Upper lobe of left lung (tissue), 6 donors: ENCODE measurements around the gene MTA2. TPM values are rescaled to one million over a fixed set of nuclear protein-coding genes. Genes with fewer than 3 reads are reported as not detected.

ENCODE experiments used
- ATAC-seq, 2 donors: fragments of 200-7000 bp; cut with Tn5 transposase; one replicate each; pipeline ENCODE4 v1.9.1; 2022; ENCODE audit warnings: mild to moderate bottlenecking in 2 of 2, moderate library complexity in 2 of 2; ENCODE audit not compliant: low FRiP score in 2 of 2
- DNase-seq, 2 donors: peaks; one replicate each; pipeline ENCODE4 v3.0.0-alpha.2; 2019 to 2020
- H3K27ac ChIP-seq, 4 donors: fragments of 200-600 bp; sonication (generic); one replicate each; pipeline ENCODE4 v1.5.1; 2016 to 2019
- H3K27me3 ChIP-seq, 4 donors: fragments of 200-600 bp; sonication (generic); one replicate each; pipeline ENCODE4 v1.5.1; 2017 to 2019
- H3K36me3 ChIP-seq, 4 donors: fragments of 200-600 bp; sonication (generic); one replicate each; pipeline ENCODE4 v1.5.1; 2016 to 2019
- H3K4me1 ChIP-seq, 4 donors: fragments of 200-600 bp; sonication (generic); one replicate each; pipeline ENCODE4 v1.5.1; 2018 to 2019
- H3K4me3 ChIP-seq, 4 donors: fragments of 200-600 bp; sonication (generic); one replicate each; pipeline ENCODE4 v1.5.1; 2017 to 2019; ENCODE audit warnings: mild to moderate bottlenecking in 2 of 4, moderate library complexity in 1 of 4
- H3K9me3 ChIP-seq, 4 donors: fragments of 200-600 bp; sonication (generic); one replicate each; pipeline ENCODE4 v1.5.1; 2018 to 2019
- CTCF ChIP-seq, 6 experiments: fragments of 450-650 bp in 4 of 6; fragments of 200-600 bp in 2 of 6; sonication (generic) in 2 of 6; IDR thresholded peaks; one replicate each; pipeline ENCODE4 v1.5.1; 2016 to 2019; ENCODE audit warnings: antibody characterized with exemption in 6 of 6
- EP300 ChIP-seq, 4 donors: sonication (generic); formaldehyde crosslinking; IDR thresholded peaks; one replicate each; pipeline ENCODE4 v1.5.1; 2017; ENCODE audit warnings: antibody characterized with exemption in 4 of 4, control low read depth in 2 of 4
- POLR2A ChIP-seq, 4 donors: fragments of 450-650 bp; IDR thresholded peaks; one replicate each; pipeline ENCODE4 v1.5.1; 2016 to 2017; ENCODE audit warnings: antibody characterized with exemption in 4 of 4, mild to moderate bottlenecking in 2 of 4
- POLR2AphosphoS5 ChIP-seq, 2 donors: sonication (generic); formaldehyde crosslinking; IDR thresholded peaks; one replicate each; pipeline ENCODE4 v1.5.1; 2017; ENCODE audit warnings: antibody characterized with exemption in 2 of 2
- WGBS, 2 donors: methylation state at CpG; one replicate each; pipeline ENCODE4 v1.1.5; 2017 to 2018; 5-methylcytosine and 5-hydroxymethylcytosine counted together
- total RNA-seq, 6 donors: library from RNA; depleted of rRNA in 4 of 6; stranded (reverse); fragments of >200 nt in 4 of 6; gene quantifications; one replicate each; pipeline versions ENCODE4 v1.1.0 to v1.2.1, GENCODE V29; 2016 to 2021
- donor health status: DM: no; HTN: no; CAD: no; lungs with moderate emphysema.
- donor health status: DM: no; HTN: yes; CAD: no; lungs with severe emphysema.

Gene MTA2
- total RNA-seq, 6 donors from 2014 or later, result 57.6 to 88.0 (median 69.8) TPM

GRCh38 chr11:62575156-62575555, 26.5 kb downstream of the MTA2 start:
- Histone ChIP-seq H3K27me3 (no peaks in the 10 kb centered on the region), H3K4me1 (peaks cover 34 to 45% (median 39%) of the 10 kb centered on the region in 4 donors), H3K27ac (peak overlapping the region; percentile 85 to 93 (median 91)), H3K9me3 (no peaks in the 10 kb centered on the region), H3K4me3 (peak overlapping the region in 3 of 4 donors; percentile 78 to 88 (median 85)), H3K36me3 (peaks cover 12 to 56% (median 26%) of the 10 kb centered on the region in 4 donors)
- DNase-seq (peak in 1 of 2 donors; percentile 83), ATAC-seq (no peak)
- WGBS, 2 donors, result 53 to 67% methylated on average over 15 to 17 of the region's 17 CpGs
- no peak for TF ChIP-seq POLR2AphosphoS5 (IDR thresholded peaks at IDR 0.05)
- TF ChIP-seq POLR2A (IDR thresholded peaks at IDR 0.05), result no peak
- no peak for TF ChIP-seq EP300 (IDR thresholded peaks at IDR 0.05)
- no peak for TF ChIP-seq CTCF (IDR thresholded peaks at IDR 0.05)

- peak overlapping the region; percentile 85 to 93 (median 91) for H3K27ac ChIP-seq
- H3K4me3 ChIP-seq, result peak overlapping the region; percentile 67 to 88 (median 82)
- peak; percentile 31 to 86 for DNase-seq
- peak; percentile 24 to 49 for ATAC-seq
- no peaks in the 10 kb centered on the region for H3K9me3 ChIP-seq
- peaks cover 34 to 45% (median 39%) of the 10 kb centered on the region in 4 donors for H3K4me1 ChIP-seq
- no peaks in the 10 kb centered on the region for H3K27me3 ChIP-seq
- WGBS, 2 donors, result 0 to 1% methylated on average over 23 to 33 of the region's 33 CpGs
- peaks cover 17 to 57% (median 32%) of the 10 kb centered on the region in 4 donors for H3K36me3 ChIP-seq
- TF ChIP-seq EP300 (IDR thresholded peaks at IDR 0.05), result no peak
- TF ChIP-seq POLR2AphosphoS5 (IDR thresholded peaks at IDR 0.05), result peak in 1 of 2 donors; percentile 12
Observed at GRCh38 chr11:62574363-62575071, 27.1 kb downstream of the MTA2 start.

- TF ChIP-seq CTCF (IDR thresholded peaks at IDR 0.05) (peak in 1 of 6 experiments; percentile 25), POLR2AphosphoS5 (IDR thresholded peaks at IDR 0.05) (peak; percentile 60 to 93), EP300 (IDR thresholded peaks at IDR 0.05) (peak in 1 of 4 donors; percentile 22), POLR2A (IDR thresholded peaks at IDR 0.05) (peak; percentile 33 to 95 (median 71))
Observed at GRCh38 chr11:62573592-62574362, 27.9 kb downstream of the MTA2 start, which contains the start of gene EEF1G. Gene EEF1G (minus strand): TSS chr11:62573891. CDS start chr11:62573842, 49 bp downstream.

GRCh38 chr11:62573006-62573591, 28.6 kb downstream of the MTA2 start:
- H3K36me3 ChIP-seq, result peaks cover 25 to 57% (median 38%) of the 10 kb centered on the region in 4 donors
- ATAC-seq, result peak in 1 of 2 donors; percentile 1
- H3K27me3 ChIP-seq, result no peaks in the 10 kb centered on the region
- H3K4me1 ChIP-seq, result peaks cover 34 to 45% (median 39%) of the 10 kb centered on the region in 4 donors
- peak overlapping the region; percentile 69 to 93 (median 90) for H3K27ac ChIP-seq
- TF ChIP-seq EP300 (IDR thresholded peaks at IDR 0.05) (no peak), POLR2A (IDR thresholded peaks at IDR 0.05) (no peak), CTCF (IDR thresholded peaks at IDR 0.05) (no peak), POLR2AphosphoS5 (IDR thresholded peaks at IDR 0.05) (no peak)
- 1% methylated on average over 25 to 33 of the region's 33 CpGs for WGBS, 2 donors
- H3K4me3 ChIP-seq, result peak overlapping the region; percentile 78 to 90 (median 86)
- no peaks in the 10 kb centered on the region for H3K9me3 ChIP-seq
- DNase-seq, result no peak

More at GRCh38 chr11:62573592-62574362, 27.9 kb downstream of the MTA2 start, which contains the start of gene EEF1G:
- Histone ChIP-seq H3K4me3 (peak within 1 kb of the TSS; percentile 78 to 90 (median 86)), H3K9me3 (no peaks in the 10 kb centered on the region), H3K4me1 (peaks cover 34 to 45% (median 39%) of the 10 kb centered on the region in 4 donors), H3K27me3 (no peaks in the 10 kb centered on the region), H3K36me3 (peaks cover 23 to 57% (median 37%) of the 10 kb centered on the region in 4 donors), H3K27ac (peak within 1 kb of the TSS; percentile 85 to 93 (median 91))
- DNase-seq (peak; percentile 97 to 100), ATAC-seq (peak; percentile 98)
- WGBS, 2 donors, result 0 to 1% methylated on average over 35 to 38 of the region's 46 CpGs
